NB4 (cell line): ENCODE data around the gene INSM2.

Experiments used
- DNase-seq: peaks from one replicate; pipeline ENCODE4 v3.0.0; 2010; ENCODE audit warnings: low read depth
- H3K4me3 ChIP-seq: one replicate; pipeline ENCODE4 v1.5.1; 2011; ENCODE audit warnings: mild to moderate bottlenecking, low read depth, low read length, moderate library complexity
- MYC ChIP-seq: IDR thresholded peaks from 2 replicates; pipeline ENCODE4 v1.6.1; 2011; ENCODE audit warnings: low read depth, low read length
- POLR2A ChIP-seq: IDR thresholded peaks from 2 replicates; pipeline ENCODE4 v1.6.1; 2011; ENCODE audit warnings: mild to moderate bottlenecking; ENCODE audit not compliant: insufficient read length; ENCODE audit errors: extremely low read depth
- TF ChIP-seq, protein P1 (sequence below): IDR thresholded peaks from one replicate; pipeline ENCODE4 v1.5.1; 2012; ENCODE audit warnings: low read depth, low read length
- TF ChIP-seq, protein P2 (sequence below): IDR thresholded peaks from 2 replicates; pipeline ENCODE4 v1.6.1; 2011; ENCODE audit warnings: low read depth, low read length

The INSM2 gene

DNA sequence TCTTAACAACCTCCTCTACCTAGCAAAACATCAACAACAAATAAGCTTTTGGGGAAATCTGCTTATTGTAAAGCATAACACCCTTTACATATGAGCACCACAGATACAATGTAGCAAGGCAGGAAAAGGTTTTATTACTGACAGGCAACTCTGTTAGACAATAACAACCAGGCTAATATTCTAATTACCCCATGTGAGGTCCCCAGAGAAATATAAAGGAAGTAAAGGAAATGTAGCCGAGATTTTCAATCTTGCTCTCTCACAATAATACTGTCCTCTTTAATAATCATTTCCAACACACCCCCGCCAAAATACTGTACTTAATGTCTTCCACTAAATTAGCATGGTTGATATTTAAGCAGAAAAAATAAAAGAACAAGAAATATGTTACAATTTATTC, 14.0 kb upstream of the INSM2 start:
- H3K4me3 ChIP-seq, result no peak overlapping the region
- TF ChIP-seq, protein P1, sequence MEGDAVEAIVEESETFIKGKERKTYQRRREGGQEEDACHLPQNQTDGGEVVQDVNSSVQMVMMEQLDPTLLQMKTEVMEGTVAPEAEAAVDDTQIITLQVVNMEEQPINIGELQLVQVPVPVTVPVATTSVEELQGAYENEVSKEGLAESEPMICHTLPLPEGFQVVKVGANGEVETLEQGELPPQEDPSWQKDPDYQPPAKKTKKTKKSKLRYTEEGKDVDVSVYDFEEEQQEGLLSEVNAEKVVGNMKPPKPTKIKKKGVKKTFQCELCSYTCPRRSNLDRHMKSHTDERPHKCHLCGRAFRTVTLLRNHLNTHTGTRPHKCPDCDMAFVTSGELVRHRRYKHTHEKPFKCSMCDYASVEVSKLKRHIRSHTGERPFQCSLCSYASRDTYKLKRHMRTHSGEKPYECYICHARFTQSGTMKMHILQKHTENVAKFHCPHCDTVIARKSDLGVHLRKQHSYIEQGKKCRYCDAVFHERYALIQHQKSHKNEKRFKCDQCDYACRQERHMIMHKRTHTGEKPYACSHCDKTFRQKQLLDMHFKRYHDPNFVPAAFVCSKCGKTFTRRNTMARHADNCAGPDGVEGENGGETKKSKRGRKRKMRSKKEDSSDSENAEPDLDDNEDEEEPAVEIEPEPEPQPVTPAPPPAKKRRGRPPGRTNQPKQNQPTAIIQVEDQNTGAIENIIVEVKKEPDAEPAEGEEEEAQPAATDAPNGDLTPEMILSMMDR, result no peak
- no peak for TF ChIP-seq MYC
- TF ChIP-seq, protein P2, sequence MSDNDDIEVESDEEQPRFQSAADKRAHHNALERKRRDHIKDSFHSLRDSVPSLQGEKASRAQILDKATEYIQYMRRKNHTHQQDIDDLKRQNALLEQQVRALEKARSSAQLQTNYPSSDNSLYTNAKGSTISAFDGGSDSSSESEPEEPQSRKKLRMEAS, result no peak
- no peak for DNase-seq

DNA sequence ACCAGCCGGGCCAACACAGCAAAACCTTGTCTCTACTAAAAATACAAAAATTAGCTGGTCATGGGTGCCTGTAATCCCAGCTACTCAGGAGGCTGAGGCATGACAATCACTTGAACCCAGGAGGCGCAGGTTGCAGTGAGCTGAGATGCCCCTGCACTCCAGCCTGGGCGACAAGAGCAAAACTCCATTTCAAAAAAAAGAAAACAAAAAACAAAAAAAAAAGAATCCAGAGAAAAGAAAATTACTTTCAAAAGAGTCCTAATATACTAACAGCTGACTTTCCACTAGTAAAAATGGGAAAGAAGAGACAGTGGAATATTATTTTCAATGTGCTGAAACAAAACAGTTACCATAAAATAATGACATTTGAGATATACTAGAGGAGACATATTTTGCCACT, 8.3 kb upstream of the INSM2 start:
- H3K4me3 ChIP-seq, result no peak overlapping the region
- TF ChIP-seq, protein P1, result no peak
- TF ChIP-seq POLR2A, result no peak
- no peak for TF ChIP-seq MYC
- TF ChIP-seq, protein P2, result no peak
- no peak for DNase-seq

DNA sequence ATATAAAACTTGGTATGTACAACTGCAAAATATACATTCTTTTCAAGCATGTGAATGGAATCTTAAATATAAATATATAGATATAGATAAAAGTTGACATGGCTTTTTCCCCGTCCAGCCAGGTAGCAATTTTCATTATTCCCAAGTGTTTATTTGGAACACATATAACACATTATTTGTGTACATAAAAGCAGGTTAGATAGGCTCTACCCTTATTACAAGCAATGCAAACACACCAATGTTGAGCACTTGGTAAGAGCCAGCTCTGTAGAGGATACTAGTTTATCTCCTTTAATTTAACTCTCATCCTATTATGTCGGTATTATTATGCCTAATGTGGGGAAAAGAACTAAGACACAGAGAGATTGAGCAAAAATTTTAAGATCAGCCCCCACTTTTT, 7.0 kb upstream of the INSM2 start:
- TF ChIP-seq MYC (no peak), POLR2A (no peak)
- TF ChIP-seq, protein P1, result no peak
- TF ChIP-seq, protein P2, result no peak
- no peak for DNase-seq
- H3K4me3 ChIP-seq, result no peak overlapping the region

DNA sequence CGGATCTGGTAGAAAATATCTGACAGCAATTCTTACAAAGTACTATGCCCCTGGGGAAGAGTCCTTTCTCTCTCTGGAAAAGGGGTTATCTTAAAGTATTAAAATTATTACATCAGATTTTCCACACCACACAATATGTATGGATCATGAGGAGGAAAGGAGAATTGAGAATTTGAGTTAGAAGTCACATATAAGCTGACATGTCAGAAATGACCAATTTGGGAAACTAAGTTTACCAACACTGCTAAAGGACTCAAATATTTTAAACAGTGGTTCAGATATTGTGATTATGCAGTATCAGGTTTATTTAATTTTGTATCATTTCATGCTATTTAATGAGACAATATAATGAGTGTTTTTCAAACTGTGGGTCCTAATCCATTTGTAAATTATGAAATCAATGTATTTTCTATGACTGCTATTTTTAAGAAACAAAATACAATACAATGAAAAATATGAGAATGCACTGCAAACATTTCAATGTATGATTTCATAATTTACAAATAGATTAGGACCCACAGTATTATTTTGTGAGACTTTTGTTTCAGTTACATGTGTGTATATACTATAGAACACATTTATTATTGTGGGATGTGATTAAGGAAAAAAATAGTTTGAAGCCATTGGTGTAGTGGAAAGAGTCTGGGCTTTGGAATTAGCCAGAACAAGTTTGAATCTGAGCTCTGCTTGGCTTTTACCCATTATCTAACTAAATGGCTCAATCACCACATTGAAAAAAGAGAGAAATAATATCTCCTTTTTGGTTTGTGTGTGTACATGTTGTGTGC, 1.8 kb upstream of the INSM2 start:
- no peak for DNase-seq
- H3K4me3 ChIP-seq, result no peak overlapping the region
- TF ChIP-seq POLR2A, result no peak
- no peak for TF ChIP-seq MYC
- TF ChIP-seq, protein P1, result no peak
- TF ChIP-seq, protein P2, result no peak

DNA sequence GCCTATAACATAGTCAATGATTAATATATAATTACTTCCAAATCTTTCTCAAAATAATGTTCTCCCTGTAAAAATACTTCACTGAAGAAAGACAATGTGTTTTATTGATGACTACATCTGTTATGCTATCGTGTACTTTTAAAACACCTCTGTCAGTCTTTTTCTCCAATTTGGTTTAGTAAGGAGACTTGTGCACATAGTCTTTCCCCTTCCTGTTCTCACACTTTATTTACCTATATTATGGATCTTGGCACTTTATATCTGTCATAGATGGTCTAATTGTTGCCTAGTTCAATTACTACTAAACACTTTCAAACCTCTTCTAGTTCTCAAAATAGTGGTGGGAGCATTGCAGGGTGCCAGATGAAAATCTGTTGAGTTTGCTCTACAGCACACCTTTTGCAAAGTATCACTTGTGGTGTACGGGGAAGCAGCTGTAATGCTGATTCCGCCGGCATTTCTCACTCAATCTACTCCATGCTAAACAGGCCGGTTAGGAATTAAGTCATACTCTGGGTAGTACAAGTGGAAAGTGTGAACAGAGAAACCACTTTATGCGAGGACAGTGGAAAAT, 1.1 kb upstream of the INSM2 start:
- H3K4me3 ChIP-seq, result no peak overlapping the region
- no peak for DNase-seq
- TF ChIP-seq POLR2A (no peak), MYC (no peak)
- TF ChIP-seq, protein P2, result no peak
- TF ChIP-seq, protein P1, result no peak
